Measurements from ENCODE around the gene RHOA. TPM values are rescaled to one million over a fixed set of nuclear protein-coding genes. Genes with fewer than 3 reads are reported as not detected.

RHOA gene
- total RNA-seq, 1 experiment from 2014 or later = 497 TPM

GRCh38 chr3:49411968-49412631 lies at the start of gene RHOA, which contains the start of gene TCTA (continued):
- TF ChIP-seq, protein P1, sequence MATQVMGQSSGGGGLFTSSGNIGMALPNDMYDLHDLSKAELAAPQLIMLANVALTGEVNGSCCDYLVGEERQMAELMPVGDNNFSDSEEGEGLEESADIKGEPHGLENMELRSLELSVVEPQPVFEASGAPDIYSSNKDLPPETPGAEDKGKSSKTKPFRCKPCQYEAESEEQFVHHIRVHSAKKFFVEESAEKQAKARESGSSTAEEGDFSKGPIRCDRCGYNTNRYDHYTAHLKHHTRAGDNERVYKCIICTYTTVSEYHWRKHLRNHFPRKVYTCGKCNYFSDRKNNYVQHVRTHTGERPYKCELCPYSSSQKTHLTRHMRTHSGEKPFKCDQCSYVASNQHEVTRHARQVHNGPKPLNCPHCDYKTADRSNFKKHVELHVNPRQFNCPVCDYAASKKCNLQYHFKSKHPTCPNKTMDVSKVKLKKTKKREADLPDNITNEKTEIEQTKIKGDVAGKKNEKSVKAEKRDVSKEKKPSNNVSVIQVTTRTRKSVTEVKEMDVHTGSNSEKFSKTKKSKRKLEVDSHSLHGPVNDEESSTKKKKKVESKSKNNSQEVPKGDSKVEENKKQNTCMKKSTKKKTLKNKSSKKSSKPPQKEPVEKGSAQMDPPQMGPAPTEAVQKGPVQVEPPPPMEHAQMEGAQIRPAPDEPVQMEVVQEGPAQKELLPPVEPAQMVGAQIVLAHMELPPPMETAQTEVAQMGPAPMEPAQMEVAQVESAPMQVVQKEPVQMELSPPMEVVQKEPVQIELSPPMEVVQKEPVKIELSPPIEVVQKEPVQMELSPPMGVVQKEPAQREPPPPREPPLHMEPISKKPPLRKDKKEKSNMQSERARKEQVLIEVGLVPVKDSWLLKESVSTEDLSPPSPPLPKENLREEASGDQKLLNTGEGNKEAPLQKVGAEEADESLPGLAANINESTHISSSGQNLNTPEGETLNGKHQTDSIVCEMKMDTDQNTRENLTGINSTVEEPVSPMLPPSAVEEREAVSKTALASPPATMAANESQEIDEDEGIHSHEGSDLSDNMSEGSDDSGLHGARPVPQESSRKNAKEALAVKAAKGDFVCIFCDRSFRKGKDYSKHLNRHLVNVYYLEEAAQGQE (IDR thresholded peaks at IDR 0.05; ENCODE audit: low read depth) = no peak
- no peak for TF ChIP-seq TCF7L2 (IDR thresholded peaks at IDR 0.05; ENCODE audit: borderline replicate concordance, extremely low read depth, insufficient read depth, insufficient read length)
- TF ChIP-seq, protein P2, sequence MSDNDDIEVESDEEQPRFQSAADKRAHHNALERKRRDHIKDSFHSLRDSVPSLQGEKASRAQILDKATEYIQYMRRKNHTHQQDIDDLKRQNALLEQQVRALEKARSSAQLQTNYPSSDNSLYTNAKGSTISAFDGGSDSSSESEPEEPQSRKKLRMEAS (IDR thresholded peaks at IDR 0.05) = no peak

GRCh38 chr3:49460956-49461355 lies 49.2 kb upstream of the RHOA start:
- H3K27me3 ChIP-seq (ENCODE audit: insufficient read depth, low read length) = no peaks in the 10 kb centered on the region
- H3K4me1 ChIP-seq (ENCODE audit: control insufficient read depth in 1 of 2, insufficient read depth in 2 of 2, low read length in 2 of 2) = peaks cover 27 to 49% of the 10 kb centered on the region in 2 experiments
- POLR2A ChIA-PET = no interaction called here
- TF ChIP-seq FOSL1 (IDR thresholded peaks at IDR 0.05; ENCODE audit: low read depth) (no peak), RAD21 (IDR thresholded peaks at IDR 0.05; ENCODE audit: low read depth) (no peak), EZH2 (IDR thresholded peaks at IDR 0.05) (no peak), CTCF (IDR thresholded peaks at IDR 0.05 in 2 of 3, conservative IDR thresholded peaks at IDR 0.05 in 1 of 3; ENCODE audit: borderline replicate concordance in 1 of 3, insufficient read depth in 1 of 3, low read depth in 2 of 3, low read length in 2 of 3) (no peak), ZNF274 (IDR thresholded peaks at IDR 0.05; ENCODE audit: low read depth, low read length) (no peak), SRF (IDR thresholded peaks at IDR 0.05; ENCODE audit: low read depth) (no peak), ZFX (IDR thresholded peaks at IDR 0.05) (no peak), EZH2phosphoT487 (IDR thresholded peaks at IDR 0.05; ENCODE audit: borderline replicate concordance) (no peak), SP1 (IDR thresholded peaks at IDR 0.05; ENCODE audit: low read depth) (no peak), CEBPB (IDR thresholded peaks at IDR 0.05; ENCODE audit: low read depth) (no peak), POLR2A (IDR thresholded peaks at IDR 0.05; ENCODE audit: borderline replicate concordance, extremely low read depth, insufficient read depth, insufficient read length) (no peak), TCF7L2 (IDR thresholded peaks at IDR 0.05; ENCODE audit: borderline replicate concordance, extremely low read depth, insufficient read depth, insufficient read length) (no peak)
- TF ChIP-seq, protein P3, sequence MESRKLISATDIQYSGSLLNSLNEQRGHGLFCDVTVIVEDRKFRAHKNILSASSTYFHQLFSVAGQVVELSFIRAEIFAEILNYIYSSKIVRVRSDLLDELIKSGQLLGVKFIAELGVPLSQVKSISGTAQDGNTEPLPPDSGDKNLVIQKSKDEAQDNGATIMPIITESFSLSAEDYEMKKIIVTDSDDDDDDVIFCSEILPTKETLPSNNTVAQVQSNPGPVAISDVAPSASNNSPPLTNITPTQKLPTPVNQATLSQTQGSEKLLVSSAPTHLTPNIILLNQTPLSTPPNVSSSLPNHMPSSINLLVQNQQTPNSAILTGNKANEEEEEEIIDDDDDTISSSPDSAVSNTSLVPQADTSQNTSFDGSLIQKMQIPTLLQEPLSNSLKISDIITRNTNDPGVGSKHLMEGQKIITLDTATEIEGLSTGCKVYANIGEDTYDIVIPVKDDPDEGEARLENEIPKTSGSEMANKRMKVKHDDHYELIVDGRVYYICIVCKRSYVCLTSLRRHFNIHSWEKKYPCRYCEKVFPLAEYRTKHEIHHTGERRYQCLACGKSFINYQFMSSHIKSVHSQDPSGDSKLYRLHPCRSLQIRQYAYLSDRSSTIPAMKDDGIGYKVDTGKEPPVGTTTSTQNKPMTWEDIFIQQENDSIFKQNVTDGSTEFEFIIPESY (IDR thresholded peaks at IDR 0.05; ENCODE audit: extremely low read depth, insufficient replicate concordance, low read length) = no peak
- TF ChIP-seq, protein P2 (IDR thresholded peaks at IDR 0.05) = no peak
- DNase-seq (ENCODE audit: low read depth, low spot score) = no peak
- intact Hi-C loops (cut with micrococcal nuclease) = no loop called here
- H3K79me2 ChIP-seq (ENCODE audit: insufficient read depth, low read length) = no peaks in the 10 kb centered on the region
- no peak overlapping the region for H3K9ac ChIP-seq (ENCODE audit: low read length)
- no peaks in the 10 kb centered on the region for H3K36me3 ChIP-seq (ENCODE audit: control insufficient read depth in 1 of 2, insufficient read depth in 2 of 2, low read length in 2 of 2)
- H3K27ac ChIP-seq (ENCODE audit: low read depth, low read length) = no peak overlapping the region
- no peaks in the 10 kb centered on the region for H4K20me1 ChIP-seq (ENCODE audit: insufficient read depth)
- peak overlapping the region; percentile 58 for H3K4me2 ChIP-seq (ENCODE audit: low read length)
- no peak overlapping the region for H3K4me3 ChIP-seq (replicated peaks in 1 of 2; ENCODE audit: low read depth in 1 of 2, low read length in 2 of 2)
- H3K9me2 ChIP-seq (ENCODE audit: insufficient read depth) = no peaks in the 10 kb centered on the region
- H3K9me3 ChIP-seq (ENCODE audit: control insufficient read depth in 1 of 2, insufficient read depth in 1 of 2, low read depth in 1 of 2, low read length in 2 of 2) = no peaks in the 10 kb centered on the region
- BruUV-seq (replicated peaks) = no TSS peak
- CTCF ChIA-PET = interaction anchor here (3.3 kb wide), 1 partner anchor 12 kb away, joined by 14 read pairs; no protein-coding TSS in a partner anchor
- RAD21 ChIA-PET (ENCODE audit: low non-redundant PET in 1 of 2, low total read pairs in 2 of 2, uncharacterized antibody in 2 of 2, unreplicated experiment in 2 of 2) = no interaction called here
- ATAC-seq = no peak
- no peak overlapping the region for H2AFZ ChIP-seq (ENCODE audit: low read depth, low read length, poor library complexity, severe bottlenecking)
